KMS-11 (cell line): Measurements from ENCODE around the gene ZNF610.
A peak's percentile ranks its signal among the peaks of the same experiment; 100 is the strongest.

Source experiments
- H2AFZ ChIP-seq: fragments of 200-600 bp; sonication (generic); 2 replicates; pipeline ENCODE4 v1.6.1; 2016; ENCODE audit warnings: antibody characterized with exemption, mixed run types, low read depth
- H3K27ac ChIP-seq: fragments of 200-600 bp; sonication (generic); 2 replicates; pipeline ENCODE4 v1.6.1; 2016; ENCODE audit warnings: mild to moderate bottlenecking, mixed run types
- H3K27me3 ChIP-seq: fragments of 200-600 bp; sonication (generic); 2 replicates; pipeline ENCODE4 v1.6.1; 2017; ENCODE audit warnings: mild to moderate bottlenecking, low read depth, mixed run types, moderate library complexity; ENCODE audit not compliant: insufficient read depth
- H3K36me3 ChIP-seq: fragments of 200-600 bp; sonication (generic); 2 replicates; pipeline ENCODE4 v1.6.1; 2017; ENCODE audit warnings: mild to moderate bottlenecking, mixed run types; ENCODE audit not compliant: insufficient read depth
- H3K4me1 ChIP-seq: fragments of 200-600 bp; sonication (generic); 2 replicates; pipeline ENCODE4 v1.6.1; 2016; ENCODE audit warnings: mild to moderate bottlenecking, low read depth, mixed run types; ENCODE audit not compliant: poor library complexity, severe bottlenecking
- H3K4me2 ChIP-seq: fragments of 200-600 bp; sonication (generic); 2 replicates; pipeline ENCODE4 v1.7.0; 2016; ENCODE audit warnings: mild to moderate bottlenecking, mixed run types
- H3K4me3 ChIP-seq: fragments of 200-600 bp; sonication (generic); IDR thresholded peaks from 2 replicates; pipeline ENCODE4 v1.6.1; 2017; ENCODE audit warnings: low read depth, low read length, mixed read lengths; ENCODE audit not compliant: insufficient read depth
- H3K79me2 ChIP-seq: fragments of 200-600 bp; sonication (generic); 2 replicates; pipeline ENCODE4 v1.6.1; 2016; ENCODE audit warnings: low read depth, mixed run types; ENCODE audit not compliant: insufficient read depth
- H3K9ac ChIP-seq: fragments of 200-600 bp; sonication (generic); 2 replicates; pipeline ENCODE4 v1.6.1; 2016; ENCODE audit warnings: mild to moderate bottlenecking, mixed run types
- H4K20me1 ChIP-seq: fragments of 200-600 bp; sonication (generic); 2 replicates; pipeline ENCODE4 v1.6.1; 2016; ENCODE audit warnings: mild to moderate bottlenecking, mixed run types; ENCODE audit not compliant: insufficient read depth
- TF ChIP-seq, protein P1 (sequence below): fragments of 200-600 bp; sonication (generic); conservative IDR thresholded peaks from 2 replicates; pipeline ENCODE4 v1.6.1; 2017; ENCODE audit warnings: low read depth, mild to moderate bottlenecking, antibody characterized with exemption, low read length, moderate library complexity, mixed read lengths

ZNF610 gene

GRCh38 chr19:52370341-52370710, 34.3 kb downstream of the ZNF610 start:
- Histone ChIP-seq H3K4me3 (no peak overlapping the region), H3K27me3 (no peaks in the 10 kb centered on the region), H2AFZ (no peak overlapping the region), H3K79me2 (no peaks in the 10 kb centered on the region), H3K4me2 (no peak overlapping the region), H3K36me3 (no peaks in the 10 kb centered on the region), H4K20me1 (no peaks in the 10 kb centered on the region), H3K27ac (no peak overlapping the region), H3K9ac (no peak overlapping the region), H3K4me1 (no peaks in the 10 kb centered on the region)
- TF ChIP-seq, protein P1, sequence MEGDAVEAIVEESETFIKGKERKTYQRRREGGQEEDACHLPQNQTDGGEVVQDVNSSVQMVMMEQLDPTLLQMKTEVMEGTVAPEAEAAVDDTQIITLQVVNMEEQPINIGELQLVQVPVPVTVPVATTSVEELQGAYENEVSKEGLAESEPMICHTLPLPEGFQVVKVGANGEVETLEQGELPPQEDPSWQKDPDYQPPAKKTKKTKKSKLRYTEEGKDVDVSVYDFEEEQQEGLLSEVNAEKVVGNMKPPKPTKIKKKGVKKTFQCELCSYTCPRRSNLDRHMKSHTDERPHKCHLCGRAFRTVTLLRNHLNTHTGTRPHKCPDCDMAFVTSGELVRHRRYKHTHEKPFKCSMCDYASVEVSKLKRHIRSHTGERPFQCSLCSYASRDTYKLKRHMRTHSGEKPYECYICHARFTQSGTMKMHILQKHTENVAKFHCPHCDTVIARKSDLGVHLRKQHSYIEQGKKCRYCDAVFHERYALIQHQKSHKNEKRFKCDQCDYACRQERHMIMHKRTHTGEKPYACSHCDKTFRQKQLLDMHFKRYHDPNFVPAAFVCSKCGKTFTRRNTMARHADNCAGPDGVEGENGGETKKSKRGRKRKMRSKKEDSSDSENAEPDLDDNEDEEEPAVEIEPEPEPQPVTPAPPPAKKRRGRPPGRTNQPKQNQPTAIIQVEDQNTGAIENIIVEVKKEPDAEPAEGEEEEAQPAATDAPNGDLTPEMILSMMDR, result no peak

- Histone ChIP-seq H2AFZ (no peak overlapping the region), H3K36me3 (no peaks in the 10 kb centered on the region), H4K20me1 (no peaks in the 10 kb centered on the region), H3K27ac (no peak overlapping the region), H3K9ac (no peak overlapping the region), H3K27me3 (no peaks in the 10 kb centered on the region), H3K4me1 (no peaks in the 10 kb centered on the region), H3K4me3 (no peak overlapping the region), H3K4me2 (no peak overlapping the region), H3K79me2 (no peaks in the 10 kb centered on the region)
- TF ChIP-seq, protein P1, result no peak
These were observed 55.1 kb downstream of the ZNF610 start for GRCh38 chr19:52391135-52391534.

- H3K4me2 ChIP-seq, result no peak within 1 kb of the TSS
- H3K4me3 ChIP-seq, result no peak within 1 kb of the TSS
- no peaks in the 10 kb centered on the region for H3K36me3 ChIP-seq
- peak within 1 kb of the TSS; percentile 41; the same call in 1 of the 2 replicates for H2AFZ ChIP-seq
- H4K20me1 ChIP-seq, result no peaks in the 10 kb centered on the region
- H3K79me2 ChIP-seq, result no peaks in the 10 kb centered on the region
- H3K4me1 ChIP-seq, result no peaks in the 10 kb centered on the region
- H3K27me3 ChIP-seq, result no peaks in the 10 kb centered on the region
- no peak within 1 kb of the TSS for H3K9ac ChIP-seq
- H3K27ac ChIP-seq, result no peak within 1 kb of the TSS
- TF ChIP-seq, protein P1, result no peak
These were observed 61.5 kb downstream of the ZNF610 start, which contains the start of gene ZNF528 for GRCh38 chr19:52397310-52398080. TSS of gene ZNF528 (plus strand) at chr19:52397849. CDS start at chr19:52402014, 4,165 bp downstream.

GRCh38 chr19:52398081-52398441, 62.0 kb downstream of the ZNF610 start:
- H4K20me1 ChIP-seq, result no peaks in the 10 kb centered on the region
- H3K4me2 ChIP-seq, result no peak overlapping the region
- no peak overlapping the region for H3K4me3 ChIP-seq
- H3K9ac ChIP-seq, result no peak overlapping the region
- no peaks in the 10 kb centered on the region for H3K27me3 ChIP-seq
- H3K36me3 ChIP-seq, result no peaks in the 10 kb centered on the region
- H2AFZ ChIP-seq, result peak overlapping the region; percentile 41; the same call in 1 of the 2 replicates
- no peaks in the 10 kb centered on the region for H3K4me1 ChIP-seq
- no peak overlapping the region for H3K27ac ChIP-seq
- TF ChIP-seq, protein P1, result no peak
- no peaks in the 10 kb centered on the region for H3K79me2 ChIP-seq
